ENCODE results near the gene TRIM8. TPM values are rescaled to one million over a fixed set of nuclear protein-coding genes. Genes with fewer than 3 reads are reported as not detected.

TRIM8 gene
- total RNA-seq, 1 experiment from 2014 or later, result 36.3 TPM

- TF ChIP-seq ZNF512 (CRISPR knock-in tag; IDR thresholded peaks at IDR 0.05; ENCODE audit: borderline replicate concordance), result no peak
Measured at GRCh38 chr10:102653060-102653459, 8.8 kb downstream of the TRIM8 start (continued).

DNA sequence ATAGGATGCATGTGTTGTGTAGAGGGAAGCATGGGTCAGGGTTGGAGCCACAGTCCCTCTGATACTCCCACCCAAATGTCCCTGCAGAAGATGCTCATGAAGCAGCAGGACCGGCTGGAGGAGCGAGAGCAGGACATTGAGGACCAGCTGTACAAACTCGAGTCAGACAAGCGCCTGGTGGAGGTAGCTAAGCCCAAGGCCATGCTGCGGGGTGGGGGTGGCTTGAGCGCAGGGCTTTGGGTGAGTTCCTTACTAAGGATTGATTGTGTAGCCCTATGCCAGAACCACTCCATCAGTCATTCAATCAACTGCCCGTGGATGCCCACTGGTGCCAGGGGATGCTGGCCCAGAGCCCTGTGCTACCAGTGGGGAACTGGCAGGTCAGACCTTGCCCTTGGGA is 10.3 kb downstream of the TRIM8 start:
- POLR2A ChIA-PET, result interaction anchor here (1.5 kb wide), 1 partner anchor 13 kb away, joined by 4 read pairs; no protein-coding TSS in a partner anchor
- no peaks in the 10 kb centered on the region for H3K9me3 Mint-ChIP-seq
- no peaks in the 10 kb centered on the region; the same call in 1 of the 2 replicates for H3K27me3 Mint-ChIP-seq (ENCODE audit: low read depth)
- DNase-seq (ENCODE audit: low spot score) (no peak), ATAC-seq (no peak)
- no peak for TF ChIP-seq JUN (CRISPR knock-in tag; IDR thresholded peaks at IDR 0.05)
- no peak for TF ChIP-seq SMAD3 (CRISPR knock-in tag; IDR thresholded peaks at IDR 0.05; ENCODE audit: borderline replicate concordance)
- TF ChIP-seq SP1 (CRISPR knock-in tag; conservative IDR thresholded peaks at IDR 0.05), result no peak
- H3K27ac Mint-ChIP-seq, result no peak overlapping the region
- CTCF ChIA-PET, result interaction anchor here (0.5 to 2.3 kb wide), 3 partner anchors 10 to 69 kb away, joined by 4 to 10 read pairs (median 6); partner anchors contain the start of gene TRIM8
- H3K36me3 Mint-ChIP-seq, result peaks cover 28% of the 10 kb centered on the region
- peaks cover 25% of the 10 kb centered on the region for H3K4me1 Mint-ChIP-seq
- H3K4me3 Mint-ChIP-seq, result no peak overlapping the region

DNA sequence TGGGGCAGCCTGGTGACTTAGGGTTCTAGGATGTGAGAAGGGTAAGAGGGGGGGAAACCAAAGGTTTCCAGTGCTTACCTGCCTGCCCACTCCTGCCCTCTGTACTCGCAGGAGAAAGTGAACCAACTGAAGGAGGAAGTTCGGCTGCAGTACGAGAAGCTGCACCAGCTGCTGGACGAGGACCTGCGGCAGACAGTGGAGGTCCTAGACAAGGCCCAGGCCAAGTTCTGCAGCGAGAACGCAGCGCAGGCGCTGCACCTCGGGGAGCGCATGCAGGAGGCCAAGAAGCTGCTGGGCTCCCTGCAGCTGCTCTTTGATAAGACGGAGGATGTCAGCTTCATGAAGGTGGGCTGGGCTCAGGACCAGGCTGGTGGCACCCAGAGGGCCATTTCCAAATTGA is 10.7 kb downstream of the TRIM8 start:
- H3K36me3 Mint-ChIP-seq, result peaks cover 28% of the 10 kb centered on the region

More for the DNA sequence above, 10.7 kb downstream of the TRIM8 start:
- POLR2A ChIA-PET, result no interaction called here
- CTCF ChIA-PET, result interaction anchor here (0.5 to 2.3 kb wide), 2 partner anchors 24 to 69 kb away, joined by 4 to 10 read pairs; no protein-coding TSS in a partner anchor
- ATAC-seq, result no peak
- Mint-ChIP-seq H3K27me3 (ENCODE audit: low read depth) (no peaks in the 10 kb centered on the region; the same call in 1 of the 2 replicates), H3K4me1 (peaks cover 23% of the 10 kb centered on the region), H3K27ac (no peak overlapping the region), H3K4me3 (no peak overlapping the region), H3K9me3 (no peaks in the 10 kb centered on the region)
- DNase-seq (ENCODE audit: low spot score), result no peak
- TF ChIP-seq GTF2I (CRISPR knock-in tag; conservative IDR thresholded peaks at IDR 0.05), result no peak
- TF ChIP-seq MXD4 (CRISPR knock-in tag; IDR thresholded peaks at IDR 0.05; ENCODE audit: borderline replicate concordance), result no peak
- no peak for TF ChIP-seq CREM (CRISPR knock-in tag; IDR thresholded peaks at IDR 0.05)
- TF ChIP-seq ZNF425 (CRISPR knock-in tag; conservative IDR thresholded peaks at IDR 0.05), result no peak
- TF ChIP-seq STAT6 (CRISPR knock-in tag; conservative IDR thresholded peaks at IDR 0.05; ENCODE audit: low read depth), result no peak
- TF ChIP-seq NFE2L1 (CRISPR knock-in tag; IDR thresholded peaks at IDR 0.05), result no peak
- no peak for TF ChIP-seq CTCF (IDR thresholded peaks at IDR 0.05)
- no peak for TF ChIP-seq ZNF317 (CRISPR knock-in tag; IDR thresholded peaks at IDR 0.05; ENCODE audit: borderline replicate concordance, low read depth)
- TF ChIP-seq NFYB (CRISPR knock-in tag; conservative IDR thresholded peaks at IDR 0.05; ENCODE audit: low read depth), result no peak
- TF ChIP-seq ATF6 (CRISPR knock-in tag; IDR thresholded peaks at IDR 0.05), result no peak
- no peak for TF ChIP-seq ELF4 (CRISPR knock-in tag; IDR thresholded peaks at IDR 0.05; ENCODE audit: low read depth)
- no peak for TF ChIP-seq ESRRA (CRISPR knock-in tag; IDR thresholded peaks at IDR 0.05; ENCODE audit: borderline replicate concordance)
- no peak for TF ChIP-seq TEAD1 (CRISPR knock-in tag; IDR thresholded peaks at IDR 0.05)
- TF ChIP-seq ATF1 (CRISPR knock-in tag; IDR thresholded peaks at IDR 0.05), result no peak
- TF ChIP-seq ETV6 (CRISPR knock-in tag; IDR thresholded peaks at IDR 0.05), result no peak

Data from WTC11 (cell line).